ENCODE data around the gene LIPK.

DNA sequence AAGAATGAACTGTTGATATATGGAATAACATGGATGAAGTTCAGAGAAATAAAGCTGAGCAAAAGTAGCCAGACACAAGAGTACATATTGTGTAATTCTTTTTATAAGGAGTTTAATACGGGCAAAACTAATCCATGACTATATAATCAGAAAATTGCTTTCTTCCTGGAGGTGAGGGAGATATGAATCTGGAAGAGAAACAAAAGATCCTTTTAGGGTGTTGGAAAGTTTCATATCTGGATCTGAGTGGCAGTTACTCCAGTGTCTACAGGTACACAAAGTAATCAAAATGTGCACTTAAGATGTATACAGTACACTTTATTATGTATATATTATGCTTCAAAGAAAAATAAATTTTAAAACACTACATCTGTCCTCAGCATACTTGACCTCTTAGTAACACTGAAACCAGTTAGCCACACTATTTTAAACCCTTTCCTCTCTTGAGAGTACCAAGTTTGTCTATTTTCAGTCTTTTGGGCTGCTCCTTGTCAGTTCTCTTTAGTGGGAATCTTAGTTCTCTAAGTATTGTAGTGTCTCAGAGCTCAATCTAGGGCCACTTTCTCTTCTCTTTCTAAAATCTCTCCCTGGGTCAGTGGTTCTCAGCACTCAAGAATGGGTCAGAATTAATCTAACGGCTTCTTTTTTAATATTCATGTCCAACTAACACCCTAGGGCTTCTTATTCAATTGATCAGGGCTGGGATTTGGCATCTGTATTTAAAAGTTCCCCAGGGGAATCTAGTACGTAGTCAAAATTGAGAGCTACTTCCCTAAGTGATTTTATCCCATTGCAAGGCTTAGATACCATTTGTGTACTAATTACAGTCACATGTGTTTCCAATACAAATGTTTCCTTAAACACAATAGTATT is 46.1 kb upstream of the LIPK start:
- TF ChIP-seq CHD2 (IDR thresholded peaks at IDR 0.05; ENCODE audit: low read length, partially characterized antibody) (no peak), ZFP36 (IDR thresholded peaks at IDR 0.05; ENCODE audit: borderline replicate concordance, partially characterized antibody) (no peak), MAX (IDR thresholded peaks at IDR 0.05) (no peak), REST (IDR thresholded peaks at IDR 0.05) (no peak), RARB (CRISPR knock-in tag; IDR thresholded peaks at IDR 0.05) (no peak), HMGXB4 (CRISPR knock-in tag; IDR thresholded peaks at IDR 0.05; ENCODE audit: borderline replicate concordance) (no peak), KDM1A (IDR thresholded peaks at IDR 0.05; ENCODE audit: low read depth) (no peak), EP300 (IDR thresholded peaks at IDR 0.05) (no peak), POLR2A (IDR thresholded peaks at IDR 0.05; ENCODE audit: low read length) (no peak), RFX5 (IDR thresholded peaks at IDR 0.05) (no peak), SMC3 (IDR thresholded peaks at IDR 0.05) (no peak), CEBPB (IDR thresholded peaks at IDR 0.05) (no peak)
- TF ChIP-seq, protein P1, sequence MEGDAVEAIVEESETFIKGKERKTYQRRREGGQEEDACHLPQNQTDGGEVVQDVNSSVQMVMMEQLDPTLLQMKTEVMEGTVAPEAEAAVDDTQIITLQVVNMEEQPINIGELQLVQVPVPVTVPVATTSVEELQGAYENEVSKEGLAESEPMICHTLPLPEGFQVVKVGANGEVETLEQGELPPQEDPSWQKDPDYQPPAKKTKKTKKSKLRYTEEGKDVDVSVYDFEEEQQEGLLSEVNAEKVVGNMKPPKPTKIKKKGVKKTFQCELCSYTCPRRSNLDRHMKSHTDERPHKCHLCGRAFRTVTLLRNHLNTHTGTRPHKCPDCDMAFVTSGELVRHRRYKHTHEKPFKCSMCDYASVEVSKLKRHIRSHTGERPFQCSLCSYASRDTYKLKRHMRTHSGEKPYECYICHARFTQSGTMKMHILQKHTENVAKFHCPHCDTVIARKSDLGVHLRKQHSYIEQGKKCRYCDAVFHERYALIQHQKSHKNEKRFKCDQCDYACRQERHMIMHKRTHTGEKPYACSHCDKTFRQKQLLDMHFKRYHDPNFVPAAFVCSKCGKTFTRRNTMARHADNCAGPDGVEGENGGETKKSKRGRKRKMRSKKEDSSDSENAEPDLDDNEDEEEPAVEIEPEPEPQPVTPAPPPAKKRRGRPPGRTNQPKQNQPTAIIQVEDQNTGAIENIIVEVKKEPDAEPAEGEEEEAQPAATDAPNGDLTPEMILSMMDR (IDR thresholded peaks at IDR 0.05) = no peak
- TF ChIP-seq, protein P2, sequence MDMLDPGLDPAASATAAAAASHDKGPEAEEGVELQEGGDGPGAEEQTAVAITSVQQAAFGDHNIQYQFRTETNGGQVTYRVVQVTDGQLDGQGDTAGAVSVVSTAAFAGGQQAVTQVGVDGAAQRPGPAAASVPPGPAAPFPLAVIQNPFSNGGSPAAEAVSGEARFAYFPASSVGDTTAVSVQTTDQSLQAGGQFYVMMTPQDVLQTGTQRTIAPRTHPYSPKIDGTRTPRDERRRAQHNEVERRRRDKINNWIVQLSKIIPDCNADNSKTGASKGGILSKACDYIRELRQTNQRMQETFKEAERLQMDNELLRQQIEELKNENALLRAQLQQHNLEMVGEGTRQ (IDR thresholded peaks at IDR 0.05) = no peak
